Endothelial cell of umbilical vein (primary cell): Measurements from ENCODE around the gene GPR146. TPM values are rescaled to one million over a fixed set of nuclear protein-coding genes. Genes with fewer than 3 reads are reported as not detected.

Source experiments
- BruUV-seq: library from RNA; stranded (reverse); fragments of 400-500 nt; replicated peaks from 2 replicates; lab custom pipeline; 2021; lab: Mats Ljungman, UMichigan
- CTCF ChIA-PET: fragments of 300-600, 350-600 bp; sonication (Branson Sonifier 250); formaldehyde crosslinking; loops from one replicate; lab custom pipeline; 2021; ENCODE audit warnings: antibody characterized with exemption, inconsistent platforms; lab: Charles Lee
- POLR2A ChIA-PET: fragments of 300-600, 350-600 bp; sonication (Branson Sonifier 250); formaldehyde crosslinking; loops from one replicate; lab custom pipeline; 2021; ENCODE audit warnings: antibody characterized with exemption, inconsistent platforms; lab: Charles Lee
- DNase-seq: peaks from one replicate; pipeline ENCODE4 v3.0.0-alpha.2; 2011; ENCODE audit warnings: low read depth, low spot score
- FAIRE-seq: peaks from 2 replicates; lab custom pipeline; 2011; peaks lifted over from hg19 to GRCh38; lab: Jason Lieb, UNC
- H2AFZ ChIP-seq: 2 replicates; pipeline ENCODE4 v1.6.0; 2012; ENCODE audit warnings: low read depth, low read length, control low read depth, inconsistent platforms
- H3K27ac ChIP-seq: 2 replicates; pipeline ENCODE4 v1.5.1; 2011; ENCODE audit warnings: low read depth, mild to moderate bottlenecking, control low read depth, low read length, moderate library complexity; ENCODE audit not compliant: insufficient read depth
- H3K27me3 ChIP-seq, 2 experiments: 2 replicates each; pipeline versions ENCODE4 v1.6.0 to v1.6.1; 2011; ENCODE audit warnings: low read length in 2 of 2, mixed read lengths in 1 of 2; ENCODE audit not compliant: control insufficient read depth in 2 of 2, insufficient read depth in 2 of 2
- H3K36me3 ChIP-seq, 2 experiments: 2 replicates in 1 of 2; 3 replicates in 1 of 2; pipeline ENCODE4 v1.5.1; 2011; ENCODE audit warnings: low read length in 2 of 2, mild to moderate bottlenecking in 1 of 2, moderate library complexity in 1 of 2; ENCODE audit not compliant: control insufficient read depth in 2 of 2, insufficient read depth in 2 of 2; ENCODE audit errors: extremely low read depth in 1 of 2
- H3K4me1 ChIP-seq: 3 replicates; pipeline ENCODE4 v1.5.1; 2011; ENCODE audit warnings: mild to moderate bottlenecking, low read length; ENCODE audit not compliant: control insufficient read depth, insufficient read depth; ENCODE audit errors: extremely low read depth
- H3K4me2 ChIP-seq: 2 replicates; pipeline ENCODE4 v1.6.1; 2011; ENCODE audit warnings: low read length, control low read depth, mixed read lengths; ENCODE audit not compliant: insufficient read depth
- H3K4me3 ChIP-seq, 3 experiments: fragments of 200-600 bp in 1 of 3; sonication (generic), shearing (Covaris generic) in 1 of 3; replicated peaks in 1 of 3; 2 replicates each; pipeline ENCODE4 v1.5.1; 2011 to 2016; ENCODE audit warnings: control low read depth in 3 of 3, low read length in 3 of 3, mild to moderate bottlenecking in 2 of 3, inconsistent platforms in 1 of 3, low read depth in 1 of 3, moderate library complexity in 1 of 3; ENCODE audit not compliant: insufficient read depth in 1 of 3
- H3K79me2 ChIP-seq: 2 replicates; pipeline ENCODE4 v1.6.0; 2012; ENCODE audit warnings: low read length, inconsistent platforms; ENCODE audit not compliant: control insufficient read depth, insufficient read depth
- H3K9ac ChIP-seq: replicated peaks from 2 replicates; pipeline ENCODE3; 2011; ENCODE audit warnings: low read length, control low read depth; ENCODE audit not compliant: insufficient read depth; ENCODE audit errors: extremely low read depth
- H3K9me1 ChIP-seq: replicated peaks from 3 replicates; pipeline ENCODE4 v1.6.0; 2011; ENCODE audit warnings: mild to moderate bottlenecking, low read length; ENCODE audit not compliant: control insufficient read depth, insufficient read depth; ENCODE audit errors: extremely low read depth
- H3K9me3 ChIP-seq: replicated peaks from 2 replicates; pipeline ENCODE4 v1.5.1; 2012; ENCODE audit warnings: low read length, inconsistent platforms; ENCODE audit not compliant: control insufficient read depth, insufficient read depth
- H4K20me1 ChIP-seq: replicated peaks from 2 replicates; pipeline ENCODE3; 2011; ENCODE audit warnings: mild to moderate bottlenecking, low read length; ENCODE audit not compliant: control insufficient read depth, insufficient read depth; ENCODE audit errors: extremely low read depth
- CTCF ChIP-seq, 2 donors: IDR thresholded peaks; 1 replicate in 1 of 2; 2 replicates in 1 of 2; pipeline ENCODE4 v1.5.1; 2011; ENCODE audit warnings: low read length in 2 of 2, mild to moderate bottlenecking in 2 of 2, moderate library complexity in 2 of 2, control low read depth in 1 of 2, inconsistent platforms in 1 of 2, low read depth in 1 of 2; ENCODE audit not compliant: insufficient read depth in 1 of 2; ENCODE audit errors: extremely low read depth in 1 of 2
- EZH2 ChIP-seq: IDR thresholded peaks from 2 replicates; pipeline ENCODE4 v1.6.1; 2012; ENCODE audit warnings: borderline replicate concordance, low read depth, mild to moderate bottlenecking, moderate library complexity, low read length, inconsistent platforms; ENCODE audit not compliant: severe bottlenecking
- FOS ChIP-seq: IDR thresholded peaks from 2 replicates; pipeline ENCODE4 v1.6.1; 2011; ENCODE audit warnings: mild to moderate bottlenecking, low read length, moderate library complexity, borderline replicate concordance; ENCODE audit not compliant: insufficient read depth
- GATA2 ChIP-seq: IDR thresholded peaks from 2 replicates; pipeline ENCODE4 v1.7.0; 2011; ENCODE audit warnings: low read depth, mild to moderate bottlenecking, moderate library complexity, mixed read lengths, low read length; ENCODE audit not compliant: insufficient read length, insufficient read depth
- JUN ChIP-seq: IDR thresholded peaks from 2 replicates; pipeline ENCODE4 v1.6.1; 2011; ENCODE audit warnings: borderline replicate concordance, low read depth; ENCODE audit not compliant: insufficient read length, insufficient read depth
- MAX ChIP-seq: IDR thresholded peaks from 2 replicates; pipeline ENCODE4 v1.6.1; 2011; ENCODE audit not compliant: insufficient read depth, insufficient read length
- MYC ChIP-seq: IDR thresholded peaks from one replicate; pipeline ENCODE4 v1.6.1; 2011; ENCODE audit warnings: mild to moderate bottlenecking, low read depth, low read length
- POLR2A ChIP-seq: IDR thresholded peaks from 2 replicates; pipeline ENCODE4 v1.6.1; 2012; ENCODE audit warnings: low read depth, mild to moderate bottlenecking, control low read depth, low read length
- POLR2AphosphoS5 ChIP-seq: IDR thresholded peaks from 2 replicates; pipeline ENCODE4 v1.6.1; 2012; ENCODE audit warnings: low read depth, mild to moderate bottlenecking, control low read depth, low read length, moderate library complexity; ENCODE audit not compliant: insufficient read depth
- dilution Hi-C: fragments of 300-500 bp; cut with MboI; formaldehyde crosslinking; loops from one replicate; pipeline ENCODE4 v1.15.0; 2019; ENCODE audit warnings: low sequenced_read_pairs; ENCODE audit not compliant: extremely low pct_ligation_motif_present
- intact Hi-C: fragments of 100-400 bp; cut with micrococcal nuclease; formaldehyde crosslinking; loops from one replicate; pipeline ENCODE4 v1.10.0; 2022
- polyA plus RNA-seq, 4 experiments: library from polyadenylated mRNA; depleted of rRNA in 3 of 4; stranded (reverse) in 3 of 4; unstranded in 1 of 4; fragments of >200 nt; gene quantifications; 2 replicates each; pipeline versions ENCODE4 v1.2.1 to v1.2.3, GENCODE V29; 2011 to 2012; ENCODE audit warnings: missing spikeins in 1 of 4
- total RNA-seq: library from RNA; stranded (reverse); gene quantifications from 2 replicates; pipeline ENCODE4 v1.2.3, GENCODE V29; 2021

GPR146 gene
- total and polyA plus RNA-seq, 2 donors (not counting 3 experiments of a cell fraction or from before 2014, with no cell fraction given), result 18.5 to 44.8 TPM

- ChIA-PET CTCF (interaction anchor here (3.7 kb wide), 1 partner anchor 41 kb away, joined by 35 read pairs; no protein-coding TSS in a partner anchor), POLR2A (no interaction called here)
- Histone ChIP-seq H3K9me3 (no peaks in the 10 kb centered on the region), H2AFZ (no peak overlapping the region), H3K79me2 (peaks cover 23% of the 10 kb centered on the region), H3K4me2 (no peak overlapping the region), H3K27ac (no peak overlapping the region), H3K4me3 (no peak overlapping the region), H3K4me1 (peaks cover 8% of the 10 kb centered on the region), H3K27me3 (no peaks in the 10 kb centered on the region), H4K20me1 (no peaks in the 10 kb centered on the region), H3K9me1 (no peaks in the 10 kb centered on the region), H3K9ac (no peak overlapping the region), H3K36me3 (peaks cover 0 to 7% of the 10 kb centered on the region in 2 experiments)
- FAIRE-seq (no peak), DNase-seq (no peak)
- TF ChIP-seq GATA2 (no peak), POLR2A (no peak), CTCF (IDR thresholded peaks at IDR 0.05; ENCODE audit: extremely low read depth in 1 of 2, insufficient read depth in 1 of 2, low read depth in 1 of 2, low read length in 2 of 2) (no peak)
- intact Hi-C loops, result no loop called here
- BruUV-seq, result no TSS peak
- dilution Hi-C loops, result no loop called here
These were observed 20.0 kb upstream of the GPR146 start for GRCh38 chr7:1024331-1024841.

DNA sequence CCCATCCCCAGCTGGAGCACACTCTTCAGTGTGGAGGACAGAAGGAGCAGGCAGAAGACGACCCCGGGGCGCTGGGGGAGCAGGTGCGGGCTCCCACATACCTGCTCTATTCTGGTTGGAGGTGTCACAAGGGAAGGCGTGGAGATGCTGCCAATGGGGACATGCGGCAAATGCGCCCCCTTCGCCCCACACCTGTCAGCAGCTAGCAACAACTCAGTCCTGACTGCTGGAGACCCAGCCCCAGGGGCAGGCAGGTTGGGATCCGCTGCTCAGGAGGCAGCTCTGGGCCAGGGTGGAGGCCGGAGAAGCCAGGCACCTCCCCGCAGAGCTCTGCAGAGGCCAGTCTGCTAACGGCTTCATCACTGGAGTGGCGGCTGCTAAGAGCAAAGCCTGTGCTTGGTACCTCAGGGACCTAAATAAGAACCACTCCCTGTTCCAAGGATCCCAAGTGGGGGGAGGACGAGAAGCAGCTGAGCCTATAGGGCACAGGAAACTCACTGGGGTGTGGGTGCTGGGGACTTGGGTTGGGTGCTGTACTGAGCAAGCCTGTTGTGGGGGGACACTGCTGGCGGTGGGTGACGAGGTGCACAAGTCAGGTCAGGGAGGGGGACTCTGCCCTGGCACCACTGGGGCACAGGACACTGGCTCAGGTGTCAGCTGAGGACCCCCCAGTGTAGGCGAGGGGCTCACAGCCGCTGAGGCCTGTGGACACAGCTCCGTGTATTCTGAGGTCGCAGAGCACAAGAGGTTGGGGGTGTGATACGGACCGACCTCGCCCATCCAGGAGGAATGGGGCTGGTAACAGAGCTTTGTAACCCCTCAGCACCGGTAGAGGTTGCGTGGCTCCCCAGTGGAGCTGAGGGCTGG is 19.2 kb upstream of the GPR146 start:
- peaks cover 0 to 7% of the 10 kb centered on the region in 2 experiments for H3K36me3 ChIP-seq
- no peaks in the 10 kb centered on the region for H4K20me1 ChIP-seq
- peaks cover 23% of the 10 kb centered on the region for H3K79me2 ChIP-seq
- H3K9me1 ChIP-seq, result no peaks in the 10 kb centered on the region
- BruUV-seq, result no TSS peak
- POLR2A ChIA-PET, result no interaction called here
- H3K27me3 ChIP-seq, result no peaks in the 10 kb centered on the region
- TF ChIP-seq MAX (no peak), MYC (no peak), POLR2AphosphoS5 (no peak), JUN (no peak), POLR2A (no peak), CTCF (IDR thresholded peaks at IDR 0.05; ENCODE audit: extremely low read depth in 1 of 2, insufficient read depth in 1 of 2, low read depth in 1 of 2, low read length in 2 of 2) (no peak), GATA2 (no peak), FOS (no peak), EZH2 (no peak)
- dilution Hi-C loops (no loop called here), intact Hi-C loops (no loop called here)
- DNase-seq (no peak), FAIRE-seq (no peak)
- peaks cover 8% of the 10 kb centered on the region for H3K4me1 ChIP-seq
- H3K4me2 ChIP-seq, result no peak overlapping the region
- no peaks in the 10 kb centered on the region for H3K9me3 ChIP-seq
- H2AFZ ChIP-seq, result no peak overlapping the region
- CTCF ChIA-PET, result interaction anchor here (3.7 kb wide), 1 partner anchor 40 kb away, joined by 35 read pairs; no protein-coding TSS in a partner anchor
- no peak overlapping the region for H3K27ac ChIP-seq
- no peak overlapping the region for H3K9ac ChIP-seq
- H3K4me3 ChIP-seq, result no peak overlapping the region
